HCT116 (cell line): ENCODE results near the gene ISOC1. TPM values are rescaled to one million over a fixed set of nuclear protein-coding genes. Genes with fewer than 3 reads are reported as not detected.

Source experiments
- ATAC-seq: fragments of 200-7000 bp; cut with Tn5 transposase; 2 replicates; pipeline ENCODE4 v1.9.1; 2020; ENCODE audit warnings: mild to moderate bottlenecking, moderate library complexity
- BruUV-seq: library from RNA; stranded (reverse); fragments of 400-500 nt; replicated peaks from 2 replicates; lab custom pipeline; 2021; lab: Mats Ljungman, UMichigan
- CTCF ChIA-PET: fragments of 300-600 bp; sonication (Branson Sonifier 250); formaldehyde crosslinking; loops from one replicate; lab custom pipeline; 2021; ENCODE audit warnings: antibody characterized with exemption; lab: Charles Lee
- POLR2A ChIA-PET: fragments of 300-600, 350-600 bp; sonication (Branson Sonifier 250); formaldehyde crosslinking; loops from one replicate; lab custom pipeline; 2021; ENCODE audit warnings: antibody characterized with exemption; lab: Charles Lee
- RAD21 ChIA-PET, 2 experiments: fragments of 300-600 bp; sonication (Branson Sonifier 250); formaldehyde crosslinking; loops; one replicate each; lab custom pipeline; 2023; ENCODE audit warnings: low total read pairs in 2 of 2; ENCODE audit not compliant: uncharacterized antibody in 2 of 2, unreplicated experiment in 2 of 2, low non-redundant PET in 1 of 2; lab: Charles Lee
- DNase-seq: peaks from one replicate; pipeline ENCODE4 v3.0.0-alpha.2; 2010; ENCODE audit warnings: low read depth, low spot score
- H2AFZ ChIP-seq: fragments of 200-600 bp; shearing (Covaris generic), sonication (generic); 2 replicates; pipeline ENCODE4 v1.6.1; 2017; ENCODE audit warnings: low read depth, mixed run types, mixed read lengths, antibody characterized with exemption, low read length; ENCODE audit not compliant: poor library complexity, severe bottlenecking
- H3K27ac ChIP-seq: 2 replicates; pipeline ENCODE4 v1.5.1; 2012; ENCODE audit warnings: low read depth, low read length
- H3K27me3 ChIP-seq: fragments of 200-600 bp; sonication (generic); 2 replicates; pipeline ENCODE4 v1.6.1; 2016; ENCODE audit warnings: mixed run types, low read length, mixed read lengths; ENCODE audit not compliant: insufficient read depth
- H3K36me3 ChIP-seq, 2 experiments: fragments of 200-500 bp in 1 of 2; fragments of 200-600 bp in 1 of 2; sonication (Bioruptor generic) in 1 of 2; sonication (generic) in 1 of 2; 2 replicates each; pipeline versions ENCODE4 v1.5.1 to v1.6.1; 2014 to 2016; ENCODE audit warnings: low read length in 2 of 2, inconsistent platforms in 1 of 2, mixed read lengths in 1 of 2, mixed run types in 1 of 2; ENCODE audit not compliant: insufficient read depth in 2 of 2, control insufficient read depth in 1 of 2
- H3K4me1 ChIP-seq, 2 experiments: fragments of 200-600 bp in 1 of 2; sonication (generic) in 1 of 2; 2 replicates each; pipeline versions ENCODE4 v1.5.1 to v1.6.1; 2012 to 2017; ENCODE audit warnings: low read length in 2 of 2, inconsistent platforms in 1 of 2, mild to moderate bottlenecking in 1 of 2, mixed read lengths in 1 of 2, mixed run types in 1 of 2, moderate library complexity in 1 of 2; ENCODE audit not compliant: insufficient read depth in 2 of 2, control insufficient read depth in 1 of 2
- H3K4me2 ChIP-seq: fragments of 200-600 bp; sonication (generic); 2 replicates; pipeline ENCODE4 v1.6.1; 2017; ENCODE audit warnings: mixed run types, low read length, mixed read lengths
- H3K4me3 ChIP-seq, 2 experiments: fragments of 200-600 bp in 1 of 2; sonication (generic) in 1 of 2; replicated peaks in 1 of 2; 2 replicates each; pipeline ENCODE4 v1.5.1; 2011 to 2016; ENCODE audit warnings: low read length in 2 of 2, control low read depth in 1 of 2, low read depth in 1 of 2, mild to moderate bottlenecking in 1 of 2, mixed read lengths in 1 of 2, mixed run types in 1 of 2
- H3K79me2 ChIP-seq: fragments of 200-600 bp; sonication (generic); 2 replicates; pipeline ENCODE4 v1.6.1; 2017; ENCODE audit warnings: mild to moderate bottlenecking, mixed run types, low read length, moderate library complexity, mixed read lengths; ENCODE audit not compliant: insufficient read depth
- H3K9ac ChIP-seq: fragments of 200-600 bp; sonication (generic); 2 replicates; pipeline ENCODE4 v1.6.1; 2016; ENCODE audit warnings: low read length, mixed read lengths
- H3K9me2 ChIP-seq: fragments of 200-600 bp; sonication (generic), shearing (Covaris generic); 2 replicates; pipeline ENCODE4 v1.6.1; 2017; ENCODE audit warnings: mixed run types, mild to moderate bottlenecking, moderate library complexity; ENCODE audit not compliant: insufficient read depth
- H3K9me3 ChIP-seq, 2 experiments: fragments of 200-500 bp in 1 of 2; fragments of 200-600 bp in 1 of 2; sonication (Bioruptor generic) in 1 of 2; sonication (generic) in 1 of 2; 2 replicates each; pipeline ENCODE4 v1.6.1; 2014 to 2017; ENCODE audit warnings: low read length in 2 of 2, mixed read lengths in 2 of 2, inconsistent platforms in 1 of 2, low read depth in 1 of 2, mild to moderate bottlenecking in 1 of 2, mixed run types in 1 of 2, moderate library complexity in 1 of 2; ENCODE audit not compliant: control insufficient read depth in 1 of 2, insufficient read depth in 1 of 2
- H4K20me1 ChIP-seq: fragments of 200-600 bp; sonication (generic), shearing (Covaris generic); 2 replicates; pipeline ENCODE4 v1.6.1; 2017; ENCODE audit warnings: mixed run types, mild to moderate bottlenecking, moderate library complexity; ENCODE audit not compliant: insufficient read depth
- EGR1 ChIP-seq: IDR thresholded peaks from 2 replicates; pipeline ENCODE4 v1.6.1; 2012; ENCODE audit warnings: low read depth
- EZH2phosphoT487 ChIP-seq: fragments of 200-600 bp; IDR thresholded peaks from 2 replicates; pipeline ENCODE4 v1.6.1; 2018; ENCODE audit warnings: antibody characterized with exemption, borderline replicate concordance
- JUND ChIP-seq: IDR thresholded peaks from 2 replicates; pipeline ENCODE4 v1.6.1; 2012
- POLR2AphosphoS5 ChIP-seq: IDR thresholded peaks from 2 replicates; pipeline ENCODE4 v1.6.1; 2011; ENCODE audit warnings: mild to moderate bottlenecking, low read depth, low read length, moderate library complexity
- RAD21 ChIP-seq: IDR thresholded peaks from 2 replicates; pipeline ENCODE4 v1.6.1; 2012; ENCODE audit warnings: low read depth, mild to moderate bottlenecking
- ZNF274 ChIP-seq: fragments of 200-500 bp; sonication (Bioruptor generic); IDR thresholded peaks from 2 replicates; pipeline ENCODE4 v1.6.1; 2014; ENCODE audit warnings: mild to moderate bottlenecking, low read depth, low read length, inconsistent platforms
- intact Hi-C: fragments of 100-400 bp; cut with micrococcal nuclease; formaldehyde crosslinking; loops from 2 replicates; pipeline ENCODE4 v1.10.0; 2022
- total RNA-seq: library from RNA; stranded (reverse); gene quantifications from one replicate; pipeline ENCODE4 v1.2.1, GENCODE V29; 2021; ENCODE audit not compliant: unreplicated experiment
- TF ChIP-seq, protein P1 (sequence below): IDR thresholded peaks from 2 replicates; pipeline ENCODE4 v1.6.1; 2011; ENCODE audit warnings: mild to moderate bottlenecking, low read length, moderate library complexity; ENCODE audit not compliant: insufficient replicate concordance; ENCODE audit errors: extremely low read depth
- TF ChIP-seq, protein P2 (sequence below): IDR thresholded peaks from 2 replicates; pipeline ENCODE4 v1.6.1; 2012; ENCODE audit warnings: low read depth

The ISOC1 gene
- total RNA-seq, 1 experiment from 2014 or later = 42.9 TPM

DNA sequence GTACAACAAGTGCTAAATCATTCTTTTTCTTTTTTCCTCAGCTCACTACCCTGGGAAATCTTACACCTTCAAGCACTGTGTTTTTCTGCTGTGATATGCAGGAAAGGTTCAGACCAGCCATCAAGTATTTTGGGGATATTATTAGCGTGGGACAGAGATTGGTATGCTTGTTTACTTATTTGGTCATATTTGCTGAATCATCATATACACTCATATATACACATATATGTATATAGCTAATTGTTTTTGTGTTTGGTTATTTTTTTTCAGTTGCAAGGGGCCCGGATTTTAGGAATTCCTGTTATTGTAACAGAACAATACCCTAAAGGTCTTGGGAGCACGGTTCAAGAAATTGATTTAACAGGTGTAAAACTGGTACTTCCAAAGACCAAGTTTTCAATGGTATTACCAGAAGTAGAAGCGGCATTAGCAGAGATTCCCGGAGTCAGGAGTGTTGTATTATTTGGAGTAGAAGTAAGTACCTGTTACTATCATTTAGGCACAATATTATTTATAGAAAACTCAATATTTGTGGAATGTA is 10.4 kb downstream of the ISOC1 start:
- ATAC-seq (no peak), DNase-seq (no peak)
- no peaks in the 10 kb centered on the region for H4K20me1 ChIP-seq
- no peaks in the 10 kb centered on the region for H3K9me3 ChIP-seq
- no peak overlapping the region for H3K9ac ChIP-seq
- RAD21 ChIA-PET = no interaction called here
- POLR2A ChIA-PET = interaction anchor here (1.0 kb wide), 1 partner anchor 10 kb away, joined by 3 read pairs; the partner anchor contains the start of gene ISOC1
- H3K9me2 ChIP-seq = no peaks in the 10 kb centered on the region
- no peak overlapping the region for H3K4me2 ChIP-seq
- no peaks in the 10 kb centered on the region for H3K27me3 ChIP-seq
- no peak overlapping the region for H2AFZ ChIP-seq
- BruUV-seq = no TSS peak
- H3K27ac ChIP-seq = no peak overlapping the region
- intact Hi-C loops = no loop called here
- no peaks in the 10 kb centered on the region for H3K4me1 ChIP-seq
- no peak overlapping the region for H3K4me3 ChIP-seq
- CTCF ChIA-PET = no interaction called here
- H3K79me2 ChIP-seq = peaks cover 46% of the 10 kb centered on the region
- TF ChIP-seq JUND (no peak), ZNF274 (no peak), POLR2AphosphoS5 (no peak), EZH2phosphoT487 (no peak), RAD21 (no peak), EGR1 (no peak)
- TF ChIP-seq, protein P1, sequence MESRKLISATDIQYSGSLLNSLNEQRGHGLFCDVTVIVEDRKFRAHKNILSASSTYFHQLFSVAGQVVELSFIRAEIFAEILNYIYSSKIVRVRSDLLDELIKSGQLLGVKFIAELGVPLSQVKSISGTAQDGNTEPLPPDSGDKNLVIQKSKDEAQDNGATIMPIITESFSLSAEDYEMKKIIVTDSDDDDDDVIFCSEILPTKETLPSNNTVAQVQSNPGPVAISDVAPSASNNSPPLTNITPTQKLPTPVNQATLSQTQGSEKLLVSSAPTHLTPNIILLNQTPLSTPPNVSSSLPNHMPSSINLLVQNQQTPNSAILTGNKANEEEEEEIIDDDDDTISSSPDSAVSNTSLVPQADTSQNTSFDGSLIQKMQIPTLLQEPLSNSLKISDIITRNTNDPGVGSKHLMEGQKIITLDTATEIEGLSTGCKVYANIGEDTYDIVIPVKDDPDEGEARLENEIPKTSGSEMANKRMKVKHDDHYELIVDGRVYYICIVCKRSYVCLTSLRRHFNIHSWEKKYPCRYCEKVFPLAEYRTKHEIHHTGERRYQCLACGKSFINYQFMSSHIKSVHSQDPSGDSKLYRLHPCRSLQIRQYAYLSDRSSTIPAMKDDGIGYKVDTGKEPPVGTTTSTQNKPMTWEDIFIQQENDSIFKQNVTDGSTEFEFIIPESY = no peak
- TF ChIP-seq, protein P2, sequence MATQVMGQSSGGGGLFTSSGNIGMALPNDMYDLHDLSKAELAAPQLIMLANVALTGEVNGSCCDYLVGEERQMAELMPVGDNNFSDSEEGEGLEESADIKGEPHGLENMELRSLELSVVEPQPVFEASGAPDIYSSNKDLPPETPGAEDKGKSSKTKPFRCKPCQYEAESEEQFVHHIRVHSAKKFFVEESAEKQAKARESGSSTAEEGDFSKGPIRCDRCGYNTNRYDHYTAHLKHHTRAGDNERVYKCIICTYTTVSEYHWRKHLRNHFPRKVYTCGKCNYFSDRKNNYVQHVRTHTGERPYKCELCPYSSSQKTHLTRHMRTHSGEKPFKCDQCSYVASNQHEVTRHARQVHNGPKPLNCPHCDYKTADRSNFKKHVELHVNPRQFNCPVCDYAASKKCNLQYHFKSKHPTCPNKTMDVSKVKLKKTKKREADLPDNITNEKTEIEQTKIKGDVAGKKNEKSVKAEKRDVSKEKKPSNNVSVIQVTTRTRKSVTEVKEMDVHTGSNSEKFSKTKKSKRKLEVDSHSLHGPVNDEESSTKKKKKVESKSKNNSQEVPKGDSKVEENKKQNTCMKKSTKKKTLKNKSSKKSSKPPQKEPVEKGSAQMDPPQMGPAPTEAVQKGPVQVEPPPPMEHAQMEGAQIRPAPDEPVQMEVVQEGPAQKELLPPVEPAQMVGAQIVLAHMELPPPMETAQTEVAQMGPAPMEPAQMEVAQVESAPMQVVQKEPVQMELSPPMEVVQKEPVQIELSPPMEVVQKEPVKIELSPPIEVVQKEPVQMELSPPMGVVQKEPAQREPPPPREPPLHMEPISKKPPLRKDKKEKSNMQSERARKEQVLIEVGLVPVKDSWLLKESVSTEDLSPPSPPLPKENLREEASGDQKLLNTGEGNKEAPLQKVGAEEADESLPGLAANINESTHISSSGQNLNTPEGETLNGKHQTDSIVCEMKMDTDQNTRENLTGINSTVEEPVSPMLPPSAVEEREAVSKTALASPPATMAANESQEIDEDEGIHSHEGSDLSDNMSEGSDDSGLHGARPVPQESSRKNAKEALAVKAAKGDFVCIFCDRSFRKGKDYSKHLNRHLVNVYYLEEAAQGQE = no peak
- TF ChIP-seq, all 23 proteins: peak for 0
- peaks cover 0 to 20% of the 10 kb centered on the region in 2 experiments; a peak in 1 of 4 replicates for H3K36me3 ChIP-seq
